Activated CD4-positive, alpha-beta T cell treated with anti-CD3 and anti-CD28 coated beads for 36 hours (primary cell): ENCODE data around the gene PDE6A. TPM values are rescaled to one million over a fixed set of nuclear protein-coding genes. Genes with fewer than 3 reads are reported as not detected.
A peak's percentile ranks its signal among the peaks of the same experiment; 100 is the strongest.

Experiments
- ATAC-seq: fragments of 200-7000 bp; cut with Tn5 transposase; one replicate; pipeline ENCODE4 v1.10.0; 2021; ENCODE audit warnings: mild to moderate bottlenecking, moderate library complexity
- CTCF ChIA-PET: fragments of 350-600 bp; sonication (Branson Sonifier 250); formaldehyde crosslinking; loops from one replicate; lab custom pipeline; 2021; ENCODE audit warnings: antibody characterized with exemption; lab: Charles Lee
- POLR2A ChIA-PET: fragments of 350-600 bp; sonication (Branson Sonifier 250); formaldehyde crosslinking; loops from one replicate; lab custom pipeline; 2021; ENCODE audit warnings: antibody characterized with exemption, inconsistent platforms; lab: Charles Lee
- DNase-seq: peaks from one replicate; pipeline ENCODE4 v3.0.0-alpha.2; 2020
- H3K27ac Mint-ChIP-seq: one replicate; pipeline ENCODE4 v1.8.0; 2021; ENCODE audit warnings: mixed read lengths
- H3K27me3 Mint-ChIP-seq: one replicate; pipeline ENCODE4 v1.8.0; 2021; ENCODE audit warnings: mixed read lengths
- H3K36me3 Mint-ChIP-seq: one replicate; pipeline ENCODE4 v1.8.0; 2021; ENCODE audit warnings: low read depth, mixed read lengths
- H3K4me1 Mint-ChIP-seq: one replicate; pipeline ENCODE4 v1.8.0; 2021; ENCODE audit warnings: mixed read lengths
- H3K4me3 Mint-ChIP-seq: one replicate; pipeline ENCODE4 v1.8.0; 2021; ENCODE audit warnings: mild to moderate bottlenecking, moderate library complexity, mixed read lengths
- H3K9me3 Mint-ChIP-seq: one replicate; pipeline ENCODE4 v1.8.0; 2021; ENCODE audit warnings: low read depth, mixed read lengths
- intact Hi-C, 2 experiments: fragments of 100-400 bp; cut with DNase I in 1 of 2; cut with micrococcal nuclease in 1 of 2; formaldehyde crosslinking; loops; one replicate each; pipeline versions ENCODE4 v1.14.2 to v1.15.1; 2022 to 2024; cut with DNase I, micrococcal nuclease
- total RNA-seq, 2 experiments: library from RNA; stranded (reverse); gene quantifications; one replicate each; pipeline ENCODE4 v1.2.3, GENCODE V29; 2021

Gene PDE6A
- not detected for total RNA-seq

GRCh38 chr5:149944666-149945065 is at the start of gene PDE6A:
TSS of gene PDE6A (minus strand) at chr5:149944793. CDS start at chr5:149944673, 120 bp downstream.
- ATAC-seq, result no peak
- Mint-ChIP-seq H3K27ac (no peak within 1 kb of the TSS), H3K27me3 (peaks cover 1% of the 10 kb centered on the region), H3K4me1 (peaks cover 6% of the 10 kb centered on the region), H3K36me3 (no peaks in the 10 kb centered on the region), H3K4me3 (no peak within 1 kb of the TSS), H3K9me3 (no peaks in the 10 kb centered on the region)
- ChIA-PET CTCF (no interaction called here), POLR2A (no interaction called here)
- no peak for DNase-seq
- intact Hi-C loops, result no loop called here

GRCh38 chr5:149993471-149993870 is 48.9 kb upstream of the PDE6A start:
- DNase-seq, result no peak
- Mint-ChIP-seq H3K9me3 (no peaks in the 10 kb centered on the region), H3K4me1 (no peaks in the 10 kb centered on the region), H3K27ac (no peak overlapping the region), H3K36me3 (peaks cover 11% of the 10 kb centered on the region), H3K4me3 (no peak overlapping the region), H3K27me3 (no peaks in the 10 kb centered on the region)
- ChIA-PET POLR2A (no interaction called here), CTCF (interaction anchor here (0.7 to 5.8 kb wide), 15 partner anchors 11 to 357 kb away, joined by 3 to 116 read pairs (median 5); partner anchors contain the start of gene SLC26A2)
- no peak for ATAC-seq
- intact Hi-C loops, result no loop called here

- no peak overlapping the region for H3K4me3 Mint-ChIP-seq
- ChIA-PET POLR2A (interaction anchor here (0.6 kb wide), 1 partner anchor 126 kb away, joined by 4 read pairs; no protein-coding TSS in a partner anchor), CTCF (interaction anchor here (0.6 to 5.8 kb wide), 37 partner anchors 9 to 1173 kb away, joined by 3 to 116 read pairs (median 4); partner anchors contain the start of genes HMGXB3, SLC26A2 and TIGD6)
- intact Hi-C loops, result loop anchor here (1.0 to 2.0 kb wide), 3 partner anchors 30 to 354 kb away; partner anchors contain the start of gene SLC26A2 (in 1 of the 2)
- peak; percentile 81 for DNase-seq
- no peaks in the 10 kb centered on the region for H3K9me3 Mint-ChIP-seq
- H3K4me1 Mint-ChIP-seq, result no peaks in the 10 kb centered on the region
- no peak overlapping the region for H3K27ac Mint-ChIP-seq
- H3K27me3 Mint-ChIP-seq, result no peaks in the 10 kb centered on the region
- ATAC-seq, result peak; percentile 94
- peaks cover 9% of the 10 kb centered on the region for H3K36me3 Mint-ChIP-seq
Measured at GRCh38 chr5:149990518-149991376, 46.2 kb upstream of the PDE6A start.

GRCh38 chr5:149988126-149988525 is 43.5 kb upstream of the PDE6A start:
- ChIA-PET CTCF (interaction anchor here (1.2 kb wide), 1 partner anchor 154 kb away, joined by 4 read pairs; no protein-coding TSS in a partner anchor), POLR2A (no interaction called here)
- intact Hi-C loops, result no loop called here
- ATAC-seq, result no peak
- no peak overlapping the region for H3K4me3 Mint-ChIP-seq
- no peaks in the 10 kb centered on the region for H3K4me1 Mint-ChIP-seq
- H3K27ac Mint-ChIP-seq, result no peak overlapping the region
- peaks cover 2% of the 10 kb centered on the region for H3K36me3 Mint-ChIP-seq
- DNase-seq, result no peak
- H3K9me3 Mint-ChIP-seq, result no peaks in the 10 kb centered on the region
- H3K27me3 Mint-ChIP-seq, result no peaks in the 10 kb centered on the region

GRCh38 chr5:149982505-149982904 is 37.9 kb upstream of the PDE6A start:
- Mint-ChIP-seq H3K27ac (no peak overlapping the region), H3K9me3 (no peaks in the 10 kb centered on the region), H3K4me1 (no peaks in the 10 kb centered on the region), H3K27me3 (no peaks in the 10 kb centered on the region), H3K36me3 (peaks cover 8% of the 10 kb centered on the region), H3K4me3 (no peak overlapping the region)
- ChIA-PET CTCF (interaction anchor here (0.6 to 3.4 kb wide), 7 partner anchors 8 to 152 kb away, joined by 3 to 14 read pairs (median 4); no protein-coding TSS in a partner anchor), POLR2A (no interaction called here)
- ATAC-seq (no peak), DNase-seq (no peak)
- intact Hi-C loops, result no loop called here

- no peak overlapping the region for H3K27ac Mint-ChIP-seq
- POLR2A ChIA-PET, result no interaction called here
- no peak for ATAC-seq
Measured at GRCh38 chr5:149981206-149981605, 36.6 kb upstream of the PDE6A start.

GRCh38 chr5:149979896-149980295 is 35.3 kb upstream of the PDE6A start:
- ATAC-seq, result no peak
- Mint-ChIP-seq H3K4me1 (peaks cover under 1% of the 10 kb centered on the region), H3K27ac (no peak overlapping the region), H3K36me3 (peaks cover 9% of the 10 kb centered on the region), H3K27me3 (no peaks in the 10 kb centered on the region), H3K4me3 (no peak overlapping the region), H3K9me3 (no peaks in the 10 kb centered on the region)
- ChIA-PET CTCF (interaction anchor here (1.0 kb wide), 1 partner anchor 13 kb away, joined by 6 read pairs; no protein-coding TSS in a partner anchor), POLR2A (no interaction called here)
- intact Hi-C loops, result no loop called here
- no peak for DNase-seq

More at GRCh38 chr5:149981206-149981605, 36.6 kb upstream of the PDE6A start:
- no peaks in the 10 kb centered on the region for H3K9me3 Mint-ChIP-seq
- intact Hi-C loops, result no loop called here
- H3K4me1 Mint-ChIP-seq, result no peaks in the 10 kb centered on the region
- no peaks in the 10 kb centered on the region for H3K27me3 Mint-ChIP-seq
- CTCF ChIA-PET, result interaction anchor here (0.7 to 3.4 kb wide), 7 partner anchors 10 to 197 kb away, joined by 3 to 14 read pairs (median 4); no protein-coding TSS in a partner anchor
- DNase-seq, result no peak
- peaks cover 8% of the 10 kb centered on the region for H3K36me3 Mint-ChIP-seq
- H3K4me3 Mint-ChIP-seq, result no peak overlapping the region

GRCh38 chr5:149975409-149975808 is 30.8 kb upstream of the PDE6A start:
- no peak overlapping the region for H3K27ac Mint-ChIP-seq
- no peak overlapping the region for H3K4me3 Mint-ChIP-seq
- DNase-seq (no peak), ATAC-seq (no peak)
- POLR2A ChIA-PET, result interaction anchor here (0.6 kb wide), 1 partner anchor 8 kb away, joined by 3 read pairs; no protein-coding TSS in a partner anchor
- CTCF ChIA-PET, result interaction anchor here (0.5 to 1.8 kb wide), 4 partner anchors 15 to 644 kb away, joined by 3 to 7 read pairs (median 4); no protein-coding TSS in a partner anchor
- peaks cover 8% of the 10 kb centered on the region for H3K36me3 Mint-ChIP-seq
- no peaks in the 10 kb centered on the region for H3K9me3 Mint-ChIP-seq
- intact Hi-C loops, result no loop called here
- no peaks in the 10 kb centered on the region for H3K27me3 Mint-ChIP-seq
- peaks cover 2% of the 10 kb centered on the region for H3K4me1 Mint-ChIP-seq

GRCh38 chr5:149969181-149969930 is 24.8 kb upstream of the PDE6A start:
- ChIA-PET CTCF (interaction anchor here (0.6 to 1.4 kb wide), 3 partner anchors 10 to 148 kb away, joined by 3 to 4 read pairs (median 3); no protein-coding TSS in a partner anchor), POLR2A (interaction anchor here (0.7 kb wide), 1 partner anchor 10 kb away, joined by 3 read pairs; no protein-coding TSS in a partner anchor)
- H3K9me3 Mint-ChIP-seq, result no peaks in the 10 kb centered on the region
- H3K4me1 Mint-ChIP-seq, result no peaks in the 10 kb centered on the region
- peaks cover 2% of the 10 kb centered on the region for H3K36me3 Mint-ChIP-seq
- no peaks in the 10 kb centered on the region for H3K27me3 Mint-ChIP-seq
- no peak for ATAC-seq
- no peak for DNase-seq
- intact Hi-C loops, result no loop called here
- H3K27ac Mint-ChIP-seq, result no peak overlapping the region
- H3K4me3 Mint-ChIP-seq, result no peak overlapping the region

- DNase-seq (no peak), ATAC-seq (no peak)
- intact Hi-C loops, result no loop called here
- Mint-ChIP-seq H3K27ac (no peak overlapping the region), H3K4me3 (no peak overlapping the region), H3K36me3 (peaks cover 2% of the 10 kb centered on the region), H3K27me3 (no peaks in the 10 kb centered on the region), H3K4me1 (peaks cover 9% of the 10 kb centered on the region), H3K9me3 (no peaks in the 10 kb centered on the region)
- POLR2A ChIA-PET, result interaction anchor here (0.6 kb wide), 1 partner anchor 9 kb away, joined by 3 read pairs; no protein-coding TSS in a partner anchor
- CTCF ChIA-PET, result interaction anchor here (1.5 to 8.6 kb wide), 4 partner anchors 14 to 133 kb away, joined by 4 to 54 read pairs (median 7); no protein-coding TSS in a partner anchor
Measured at GRCh38 chr5:149966946-149967345, 22.4 kb upstream of the PDE6A start.
